Osteoblast (primary cell): ENCODE results near the gene PBX1. TPM values are rescaled to one million over a fixed set of nuclear protein-coding genes. Genes with fewer than 3 reads are reported as not detected.

Experiments used
- DNase-seq: peaks from one replicate; pipeline ENCODE4 v3.0.0; 2011; ENCODE audit warnings: low spot score, mixed read lengths; ENCODE audit not compliant: insufficient read length; ENCODE audit errors: missing footprints
- H2AFZ ChIP-seq: 2 replicates; pipeline ENCODE4 v1.6.0; 2011; ENCODE audit warnings: mild to moderate bottlenecking, low read length
- H3K27ac ChIP-seq: 2 replicates; pipeline ENCODE4 v1.5.1; 2011; ENCODE audit warnings: mild to moderate bottlenecking, low read depth, low read length, moderate library complexity
- H3K27me3 ChIP-seq: 2 replicates; pipeline ENCODE4 v1.6.0; 2012; ENCODE audit warnings: mild to moderate bottlenecking, control low read depth, inconsistent platforms, low read length, moderate library complexity; ENCODE audit not compliant: insufficient read depth
- H3K36me3 ChIP-seq: 2 replicates; pipeline ENCODE4 v1.5.1; 2011; ENCODE audit warnings: mild to moderate bottlenecking, low read length, control low read depth, moderate library complexity; ENCODE audit not compliant: insufficient read depth
- H3K4me1 ChIP-seq: 2 replicates; pipeline ENCODE4 v1.5.1; 2011; ENCODE audit warnings: mild to moderate bottlenecking, low read length, control low read depth, moderate library complexity; ENCODE audit not compliant: insufficient read depth
- H3K4me2 ChIP-seq: 2 replicates; pipeline ENCODE4 v1.6.0; 2011; ENCODE audit warnings: mild to moderate bottlenecking, low read length; ENCODE audit not compliant: insufficient read depth
- H3K4me3 ChIP-seq: fragments of 200-600 bp; sonication (generic); 3 replicates; pipeline ENCODE4 v1.5.1; 2012; ENCODE audit warnings: mild to moderate bottlenecking, low read length, inconsistent platforms; ENCODE audit not compliant: insufficient read depth
- H3K79me2 ChIP-seq: 2 replicates; pipeline ENCODE4 v1.6.0; 2012; ENCODE audit warnings: mild to moderate bottlenecking, low read length, control low read depth, inconsistent platforms; ENCODE audit not compliant: insufficient read depth
- H3K9me3 ChIP-seq: 2 replicates; pipeline ENCODE4 v1.5.1; 2011; ENCODE audit warnings: low read depth, low read length, control low read depth
- H4K20me1 ChIP-seq: 2 replicates; pipeline ENCODE4 v1.6.0; 2012; ENCODE audit warnings: mild to moderate bottlenecking, low read length, control low read depth; ENCODE audit not compliant: insufficient read depth
- total RNA-seq: library from RNA; depleted of rRNA; stranded (reverse); fragments of >200 nt; gene quantifications from 2 replicates; pipeline ENCODE4 v1.2.3, GENCODE V29; 2012
- TF ChIP-seq, protein P1 (sequence below): IDR thresholded peaks from 2 replicates; pipeline ENCODE4 v1.5.1; 2011; ENCODE audit warnings: mild to moderate bottlenecking, low read depth, low read length, moderate library complexity; ENCODE audit errors: extremely low read depth

The PBX1 gene
- total RNA-seq, 1 donor, result 10.1 TPM

DNA sequence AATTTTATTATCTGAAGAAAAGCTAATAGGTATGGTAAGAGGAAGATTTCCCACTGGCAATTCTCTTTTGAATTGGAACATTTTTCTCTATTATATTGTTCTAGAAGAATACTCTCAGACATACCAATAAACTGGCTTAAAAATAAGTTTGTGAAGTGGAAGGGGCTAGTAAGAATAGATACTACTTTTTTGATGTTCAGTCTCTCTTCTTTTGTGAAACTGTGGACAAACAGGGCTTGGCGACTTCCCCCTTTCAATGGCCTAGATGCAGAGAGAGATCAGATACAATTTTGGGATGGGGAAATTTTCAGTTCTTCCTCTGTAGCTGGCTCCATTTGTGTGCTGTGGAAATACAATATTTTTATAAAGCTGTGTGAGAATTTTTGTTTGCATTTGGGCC lies 2.5 kb downstream of the PBX1 start:
- Histone ChIP-seq H2AFZ (no peak overlapping the region), H3K79me2 (no peaks in the 10 kb centered on the region), H3K9me3 (no peaks in the 10 kb centered on the region), H3K4me3 (peak overlapping the region; percentile 68), H3K36me3 (no peaks in the 10 kb centered on the region), H4K20me1 (no peaks in the 10 kb centered on the region), H3K4me1 (no peaks in the 10 kb centered on the region), H3K4me2 (peak overlapping the region; percentile 73), H3K27me3 (peaks cover 3% of the 10 kb centered on the region), H3K27ac (no peak overlapping the region)
- TF ChIP-seq, protein P1, sequence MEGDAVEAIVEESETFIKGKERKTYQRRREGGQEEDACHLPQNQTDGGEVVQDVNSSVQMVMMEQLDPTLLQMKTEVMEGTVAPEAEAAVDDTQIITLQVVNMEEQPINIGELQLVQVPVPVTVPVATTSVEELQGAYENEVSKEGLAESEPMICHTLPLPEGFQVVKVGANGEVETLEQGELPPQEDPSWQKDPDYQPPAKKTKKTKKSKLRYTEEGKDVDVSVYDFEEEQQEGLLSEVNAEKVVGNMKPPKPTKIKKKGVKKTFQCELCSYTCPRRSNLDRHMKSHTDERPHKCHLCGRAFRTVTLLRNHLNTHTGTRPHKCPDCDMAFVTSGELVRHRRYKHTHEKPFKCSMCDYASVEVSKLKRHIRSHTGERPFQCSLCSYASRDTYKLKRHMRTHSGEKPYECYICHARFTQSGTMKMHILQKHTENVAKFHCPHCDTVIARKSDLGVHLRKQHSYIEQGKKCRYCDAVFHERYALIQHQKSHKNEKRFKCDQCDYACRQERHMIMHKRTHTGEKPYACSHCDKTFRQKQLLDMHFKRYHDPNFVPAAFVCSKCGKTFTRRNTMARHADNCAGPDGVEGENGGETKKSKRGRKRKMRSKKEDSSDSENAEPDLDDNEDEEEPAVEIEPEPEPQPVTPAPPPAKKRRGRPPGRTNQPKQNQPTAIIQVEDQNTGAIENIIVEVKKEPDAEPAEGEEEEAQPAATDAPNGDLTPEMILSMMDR, result no peak
- DNase-seq, result no peak

DNA sequence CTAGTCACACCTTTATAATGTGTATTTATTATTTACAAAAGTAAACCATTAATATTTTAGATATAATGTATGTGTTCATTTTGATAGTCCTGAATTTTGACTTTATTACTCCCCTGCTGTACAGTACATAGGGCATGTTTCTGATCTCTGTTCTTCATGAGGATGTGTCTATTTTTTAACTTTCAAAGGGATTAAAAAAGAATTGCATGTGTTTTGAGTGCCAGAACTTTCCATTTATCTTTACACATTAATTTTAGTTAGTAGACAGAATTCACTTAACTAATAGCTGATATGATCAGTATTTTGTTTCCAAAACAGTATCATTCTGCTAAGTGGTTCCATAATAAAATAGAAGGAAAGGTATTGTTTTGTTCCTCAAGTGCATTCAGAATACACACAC lies 3.1 kb downstream of the PBX1 start:
- Histone ChIP-seq H3K4me3 (no peak overlapping the region), H4K20me1 (no peaks in the 10 kb centered on the region), H2AFZ (no peak overlapping the region), H3K9me3 (no peaks in the 10 kb centered on the region), H3K36me3 (no peaks in the 10 kb centered on the region), H3K4me1 (no peaks in the 10 kb centered on the region), H3K79me2 (no peaks in the 10 kb centered on the region), H3K4me2 (peak overlapping the region; percentile 73), H3K27me3 (peaks cover 3% of the 10 kb centered on the region), H3K27ac (no peak overlapping the region)
- TF ChIP-seq, protein P1, result no peak
- no peak for DNase-seq

DNA sequence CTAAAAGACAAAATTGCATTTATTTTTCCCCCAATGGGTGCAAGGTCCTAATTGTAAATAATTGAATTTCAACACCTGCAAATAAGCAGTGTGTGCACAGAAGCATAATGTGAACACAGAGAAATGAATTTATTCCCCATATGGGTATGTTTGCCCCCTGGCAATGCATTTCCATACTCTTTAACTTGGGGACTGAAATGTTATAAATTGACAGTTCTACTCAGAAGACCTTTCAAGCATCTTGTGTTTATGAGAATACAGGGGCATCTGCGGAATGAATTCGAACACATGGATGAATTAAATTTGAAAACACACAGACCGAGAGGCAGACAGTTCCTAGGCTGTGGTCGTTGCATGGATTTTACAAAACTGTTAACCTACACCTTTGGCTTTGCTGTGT lies 3.5 kb downstream of the PBX1 start:
- peaks cover 3% of the 10 kb centered on the region for H3K27me3 ChIP-seq
- no peaks in the 10 kb centered on the region for H4K20me1 ChIP-seq
- TF ChIP-seq, protein P1, result no peak
- H3K4me2 ChIP-seq, result peak overlapping the region; percentile 73
- no peak overlapping the region for H3K4me3 ChIP-seq
- no peaks in the 10 kb centered on the region for H3K4me1 ChIP-seq
- no peaks in the 10 kb centered on the region for H3K36me3 ChIP-seq
- no peak for DNase-seq
- H3K79me2 ChIP-seq, result no peaks in the 10 kb centered on the region
- H2AFZ ChIP-seq, result no peak overlapping the region
- H3K27ac ChIP-seq, result no peak overlapping the region
- H3K9me3 ChIP-seq, result no peaks in the 10 kb centered on the region

DNA sequence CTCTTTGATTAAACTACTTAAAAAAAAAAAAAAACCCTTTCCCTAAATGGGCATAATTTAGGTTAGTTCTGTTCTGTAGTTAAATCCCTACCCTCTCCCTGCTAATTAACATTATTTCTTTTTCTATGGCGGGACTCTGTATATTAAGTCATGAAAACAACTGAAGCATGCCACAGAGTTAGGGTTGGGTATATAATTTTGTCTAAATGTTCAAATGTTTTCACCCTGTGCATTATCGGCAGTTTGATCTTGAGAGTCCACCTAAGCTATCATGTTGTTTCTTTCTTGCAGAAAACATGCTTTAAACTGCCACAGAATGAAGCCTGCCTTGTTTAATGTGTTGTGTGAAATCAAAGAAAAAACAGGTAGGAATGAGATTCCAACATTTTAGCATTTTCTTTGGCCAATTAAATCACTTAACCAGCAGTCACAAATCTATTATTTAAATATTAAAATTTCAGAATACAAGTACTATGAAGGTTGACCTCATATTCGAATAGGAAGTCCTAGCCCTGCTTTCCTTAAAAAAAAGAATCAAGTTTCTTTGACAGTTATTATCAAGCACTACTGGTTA lies 4.0 kb downstream of the PBX1 start:
- H3K4me2 ChIP-seq, result peak overlapping the region; percentile 73
- no peaks in the 10 kb centered on the region for H3K36me3 ChIP-seq
- H3K79me2 ChIP-seq, result no peaks in the 10 kb centered on the region
- TF ChIP-seq, protein P1, result no peak
- H3K27me3 ChIP-seq, result peaks cover 3% of the 10 kb centered on the region
- no peaks in the 10 kb centered on the region for H3K4me1 ChIP-seq
- H3K4me3 ChIP-seq, result no peak overlapping the region
- no peak overlapping the region for H3K27ac ChIP-seq
- DNase-seq, result no peak
- no peaks in the 10 kb centered on the region for H3K9me3 ChIP-seq
- H4K20me1 ChIP-seq, result no peaks in the 10 kb centered on the region
- no peak overlapping the region for H2AFZ ChIP-seq
